Activated CD4-positive, alpha-beta T cell treated with anti-CD3 and anti-CD28 coated beads for 24 hours (primary cell): ENCODE data around the gene STARD3NL.
A peak's percentile ranks its signal among the peaks of the same experiment; 100 is the strongest.

Source experiments
- DNase-seq, 2 donors: peaks; one replicate each; pipeline ENCODE4 v3.0.0-alpha.2; 2020; ENCODE audit warnings: low read depth in 2 of 2

STARD3NL gene

GRCh38 chr7:38182450-38182849, 4.4 kb downstream of the STARD3NL start:
- DNase-seq: no peak

- no peak for DNase-seq
Observed at GRCh38 chr7:38185395-38186307, 7.6 kb downstream of the STARD3NL start.

- DNase-seq: no peak
Observed at GRCh38 chr7:38186593-38187314, 8.7 kb downstream of the STARD3NL start.

- no peak for DNase-seq
Observed at GRCh38 chr7:38187794-38188440, 9.9 kb downstream of the STARD3NL start.

- DNase-seq: no peak
Observed at GRCh38 chr7:38189231-38189938, 11.3 kb downstream of the STARD3NL start.

GRCh38 chr7:38190011-38190410, 12.0 kb downstream of the STARD3NL start:
- DNase-seq: no peak

GRCh38 chr7:38191791-38192190, 13.7 kb downstream of the STARD3NL start:
- DNase-seq: no peak

- DNase-seq: no peak
Observed at GRCh38 chr7:38192327-38192726, 14.3 kb downstream of the STARD3NL start.

GRCh38 chr7:38195804-38196595, 18.0 kb downstream of the STARD3NL start:
- no peak for DNase-seq

- no peak for DNase-seq
Observed at GRCh38 chr7:38198366-38198765, 20.3 kb downstream of the STARD3NL start.

- no peak for DNase-seq
Observed at GRCh38 chr7:38199154-38199553, 21.1 kb downstream of the STARD3NL start.

- DNase-seq: no peak
Observed at GRCh38 chr7:38199782-38200181, 21.7 kb downstream of the STARD3NL start.

- no peak for DNase-seq
Observed at GRCh38 chr7:38206071-38206470, 28.0 kb downstream of the STARD3NL start.

GRCh38 chr7:38207843-38208242, 29.8 kb downstream of the STARD3NL start:
- DNase-seq: no peak

- no peak for DNase-seq
Observed at GRCh38 chr7:38211486-38211885, 33.4 kb downstream of the STARD3NL start.

GRCh38 chr7:38211940-38212339, 33.9 kb downstream of the STARD3NL start:
- DNase-seq: no peak

- no peak for DNase-seq
Observed at GRCh38 chr7:38215115-38215514, 37.1 kb downstream of the STARD3NL start.

- DNase-seq: peak; percentile 54 to 62
Observed at GRCh38 chr7:38215735-38216670, 38.0 kb downstream of the STARD3NL start.

- no peak for DNase-seq
Observed at GRCh38 chr7:38217672-38218071, 39.6 kb downstream of the STARD3NL start.

- DNase-seq: no peak
Observed at GRCh38 chr7:38220452-38220851, 42.4 kb downstream of the STARD3NL start.
